A549 (cell line): Measurements from ENCODE around the gene KDM1B.

ENCODE experiments used
- ATOH8 ChIP-seq: fragments of 250-450 bp; sonication (Bioruptor Pico); IDR thresholded peaks from 2 replicates; pipeline ENCODE4 v1.5.0; 2020; ENCODE audit warnings: low read depth, mild to moderate bottlenecking, moderate library complexity
- CTCF ChIP-seq: fragments of >200 bp; sonication (Bioruptor Twin); formaldehyde crosslinking; IDR thresholded peaks from 3 replicates; pipeline ENCODE4 v1.5.1; 2016
- MAX ChIP-seq: IDR thresholded peaks from 2 replicates; pipeline ENCODE4 v1.6.1; 2012
- PHF8 ChIP-seq: fragments of 200-600 bp; sonication (generic); IDR thresholded peaks from 2 replicates; pipeline ENCODE4 v1.6.1; 2016; ENCODE audit warnings: low read depth, mild to moderate bottlenecking, antibody characterized with exemption, moderate library complexity, borderline replicate concordance
- POLR2A ChIP-seq: IDR thresholded peaks from 2 replicates; pipeline ENCODE4 v1.6.1; 2012; ENCODE audit warnings: mild to moderate bottlenecking, low read length
- RNF2 ChIP-seq: fragments of 200-600 bp; sonication (generic); IDR thresholded peaks from 2 replicates; pipeline ENCODE4 v1.6.1; 2016; ENCODE audit warnings: low read depth, mild to moderate bottlenecking, antibody characterized with exemption, moderate library complexity, borderline replicate concordance
- USF2 ChIP-seq: fragments of 450-650 bp; IDR thresholded peaks from 2 replicates; pipeline ENCODE4 v1.6.1; 2014; ENCODE audit warnings: antibody characterized with exemption

- TF ChIP-seq CTCF: no peak
- TF ChIP-seq MAX: no peak
- no peak for TF ChIP-seq USF2
- TF ChIP-seq ATOH8 (CRISPR knock-in tag): no peak
- TF ChIP-seq POLR2A: no peak
- no peak for TF ChIP-seq RNF2
- no peak for TF ChIP-seq PHF8
Measured at GRCh38 chr6:18136260-18136659, 19.0 kb upstream of the KDM1B start.
